Body of pancreas (tissue), 4 donors: Measurements from ENCODE around the gene UGT2B11.
"Not testable (repeated sequence)": the region's sequence is repeated elsewhere in the genome, so short reads cannot be mapped to it uniquely, and the experiment has no call there.

Source experiments
- CTCF ChIP-seq, 7 experiments: fragments of 450-650 bp in 4 of 7; fragments of 200-600 bp in 3 of 7; sonication (generic) in 3 of 7; IDR thresholded peaks; one replicate each; pipeline ENCODE4 v1.5.1; 2016 to 2019; ENCODE audit warnings: antibody characterized with exemption in 7 of 7
- POLR2A ChIP-seq, 3 donors: fragments of 450-650 bp; IDR thresholded peaks; one replicate each; pipeline ENCODE4 v1.6.1; 2016; ENCODE audit warnings: antibody characterized with exemption in 3 of 3, mild to moderate bottlenecking in 2 of 3

- not testable (repeated sequence) for TF ChIP-seq CTCF, POLR2A (IDR thresholded peaks at IDR 0.05)
Measured at GRCh38 chr4:69253147-69253772, 38.7 kb upstream of the UGT2B11 start.
